Stimulated activated naive CD4-positive, alpha-beta T cell treated with Interleukin-2 at 50 U/mL for 16 hours (primary cell): Measurements from ENCODE around the gene NPC2.
"Not testable (repeated sequence)": the region's sequence is repeated elsewhere in the genome, so short reads cannot be mapped to it uniquely, and the experiment has no call there.

ENCODE experiments used
- DNase-seq: peaks from one replicate; lab custom pipeline; 2025; lab: John Stamatoyannopoulos, UW

Gene NPC2

GRCh38 chr14:74492776-74493342 is at the start of gene NPC2:
Gene NPC2, minus strand, starts transcription at chr14:74493305. Its CDS starts 31 bp downstream, at chr14:74493274.
- no peak for DNase-seq

- DNase-seq: no peak
Observed at GRCh38 chr14:74542056-74542685, 49.1 kb upstream of the NPC2 start.

- DNase-seq: no peak
Observed at GRCh38 chr14:74541225-74541624, 48.1 kb upstream of the NPC2 start.

- DNase-seq: no peak
Observed at GRCh38 chr14:74539503-74539902, 46.4 kb upstream of the NPC2 start.

- DNase-seq: no peak
Observed at GRCh38 chr14:74538411-74539391, 45.6 kb upstream of the NPC2 start.

GRCh38 chr14:74536336-74536735 is 43.2 kb upstream of the NPC2 start:
- DNase-seq: not testable (repeated sequence)

- DNase-seq: no peak
Observed at GRCh38 chr14:74535756-74536325, 42.7 kb upstream of the NPC2 start.

GRCh38 chr14:74533576-74533975 is 40.5 kb upstream of the NPC2 start:
- DNase-seq: no peak

GRCh38 chr14:74532246-74532645 is 39.1 kb upstream of the NPC2 start:
- no peak for DNase-seq

GRCh38 chr14:74531467-74531866 is 38.4 kb upstream of the NPC2 start:
- no peak for DNase-seq

- DNase-seq: no peak
Observed at GRCh38 chr14:74531006-74531405, 37.9 kb upstream of the NPC2 start.

- DNase-seq: no peak
Observed at GRCh38 chr14:74528886-74529285, 35.8 kb upstream of the NPC2 start.

- DNase-seq: no peak
Observed at GRCh38 chr14:74528406-74528805, 35.3 kb upstream of the NPC2 start.

GRCh38 chr14:74527736-74528280 is 34.7 kb upstream of the NPC2 start:
- no peak for DNase-seq

- DNase-seq: no peak
Observed at GRCh38 chr14:74526854-74527585, 33.9 kb upstream of the NPC2 start.

- DNase-seq: no peak
Observed at GRCh38 chr14:74525361-74525851, 32.3 kb upstream of the NPC2 start.

GRCh38 chr14:74524812-74525135 is 31.7 kb upstream of the NPC2 start:
- DNase-seq: no peak

GRCh38 chr14:74524076-74524811 is 31.1 kb upstream of the NPC2 start:
- DNase-seq: no peak

GRCh38 chr14:74522740-74523139 is 29.6 kb upstream of the NPC2 start:
- DNase-seq: no peak

- no peak for DNase-seq
Observed at GRCh38 chr14:74521756-74522155, 28.7 kb upstream of the NPC2 start.
